HG02571 (cell line): Measurements from ENCODE around the gene NDST4.

Source experiments
- ATAC-seq: cut with Tn5 transposase; IDR thresholded peaks from one replicate; pipeline ENCODE4 v1.9.1; 2021; ENCODE audit warnings: mild to moderate bottlenecking, moderate library complexity; ENCODE audit not compliant: unreplicated experiment

The NDST4 gene

DNA sequence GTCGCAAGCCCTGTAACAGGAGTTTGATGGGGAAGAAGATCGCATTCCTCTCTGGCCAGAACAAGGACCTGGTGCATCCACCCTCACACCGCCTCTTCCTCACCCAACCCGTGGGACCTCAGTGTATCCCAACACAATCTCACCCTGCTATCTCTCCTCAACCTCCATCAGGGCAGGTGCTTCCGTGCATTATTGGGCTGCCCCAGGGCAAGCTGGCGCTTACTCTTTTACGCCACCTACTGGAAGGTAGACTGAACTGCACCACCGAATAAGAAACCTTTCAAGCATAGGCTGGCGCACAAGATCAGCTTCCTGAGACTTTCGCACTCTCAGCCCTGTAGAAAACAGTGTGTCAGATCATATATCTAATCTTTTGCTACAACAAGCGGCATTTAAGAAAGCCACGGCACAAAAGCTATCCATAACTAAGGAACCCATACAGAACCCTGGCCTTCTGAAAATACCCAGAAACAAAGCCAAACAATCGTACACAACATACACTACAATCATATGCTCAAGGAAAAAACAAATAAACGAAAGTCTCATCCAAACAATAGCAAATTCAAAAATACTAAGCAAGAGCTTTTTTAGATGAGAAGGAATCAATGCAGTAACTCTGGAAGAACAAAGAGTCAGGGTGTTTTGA, 305.5 kb downstream of the NDST4 start:
- ATAC-seq = peak; percentile 98

DNA sequence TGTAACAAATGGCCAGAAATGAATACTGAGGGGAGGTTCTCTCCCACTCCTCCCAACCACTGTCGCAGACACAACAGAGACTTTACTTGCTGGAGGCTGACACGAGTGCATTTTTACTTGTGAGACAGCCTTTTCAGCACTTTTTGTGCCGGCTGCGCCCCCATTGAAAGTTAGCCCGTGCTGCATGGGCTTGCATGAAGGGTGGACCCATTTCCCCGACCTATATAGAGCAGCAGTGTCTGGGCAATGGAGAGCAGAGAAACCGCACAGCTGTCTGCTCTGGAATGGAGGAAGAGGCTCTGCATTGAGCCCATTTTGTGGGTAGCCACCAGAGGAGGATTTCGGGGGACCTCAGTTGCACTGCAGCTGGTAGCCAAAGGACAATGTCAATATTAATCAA, 306.1 kb downstream of the NDST4 start:
- peak; percentile 25 for ATAC-seq

DNA sequence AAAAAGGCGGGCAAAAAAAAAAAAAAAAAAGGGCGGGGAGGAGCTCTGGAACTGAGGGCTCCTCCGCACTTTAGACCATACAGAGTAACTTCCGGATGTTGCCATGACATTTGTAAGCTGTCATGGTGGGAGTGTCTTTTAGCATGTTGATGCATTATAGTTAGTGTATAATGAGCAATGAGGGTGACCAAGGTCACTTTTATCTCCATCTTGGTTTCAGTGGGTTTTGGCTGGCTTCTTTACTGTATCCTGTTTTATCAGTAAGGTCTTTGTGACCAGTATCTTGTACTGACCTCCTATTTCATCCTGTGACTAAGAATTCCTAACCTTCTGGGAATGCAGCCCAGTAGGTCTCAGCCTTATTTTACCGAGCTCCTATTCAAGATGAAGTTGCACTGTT, 321.4 kb downstream of the NDST4 start:
- ATAC-seq = no peak

DNA sequence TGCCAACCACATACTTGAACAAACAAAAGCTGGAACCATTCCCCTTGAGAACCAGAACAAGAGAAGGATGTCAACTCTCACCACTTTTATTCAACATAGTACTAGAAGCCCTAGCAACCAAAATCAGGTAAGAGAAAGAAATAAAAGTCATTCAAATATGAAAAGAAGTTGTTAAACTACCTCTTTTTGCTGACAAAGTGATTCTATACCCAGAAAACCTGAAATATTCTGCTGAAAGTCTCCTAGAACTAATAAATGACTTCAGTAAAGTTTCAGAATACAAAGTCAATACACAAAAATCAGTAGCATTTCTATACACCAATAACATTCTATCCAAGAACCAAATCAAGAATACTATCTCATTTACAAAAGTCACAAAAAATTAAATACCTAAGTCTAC, 327.9 kb downstream of the NDST4 start:
- no peak for ATAC-seq

DNA sequence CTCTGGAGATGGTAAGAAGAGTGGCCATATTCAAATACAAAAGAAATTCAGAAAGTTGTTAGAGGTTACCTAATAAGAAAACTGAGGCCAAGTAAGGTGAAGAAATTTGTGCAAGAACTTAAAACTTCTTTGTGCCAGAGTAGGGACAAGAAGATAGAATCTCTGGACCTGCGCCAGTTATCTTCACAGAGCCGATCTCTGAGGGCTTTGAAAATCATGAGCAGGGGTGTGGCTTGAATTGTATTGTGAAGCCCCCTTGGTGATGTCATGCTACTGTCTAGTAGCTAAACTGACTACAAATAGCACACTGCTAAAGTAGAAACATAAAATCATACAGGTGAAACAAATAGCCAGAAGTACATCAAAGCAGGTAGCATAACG, 330.2 kb downstream of the NDST4 start:
- no peak for ATAC-seq

DNA sequence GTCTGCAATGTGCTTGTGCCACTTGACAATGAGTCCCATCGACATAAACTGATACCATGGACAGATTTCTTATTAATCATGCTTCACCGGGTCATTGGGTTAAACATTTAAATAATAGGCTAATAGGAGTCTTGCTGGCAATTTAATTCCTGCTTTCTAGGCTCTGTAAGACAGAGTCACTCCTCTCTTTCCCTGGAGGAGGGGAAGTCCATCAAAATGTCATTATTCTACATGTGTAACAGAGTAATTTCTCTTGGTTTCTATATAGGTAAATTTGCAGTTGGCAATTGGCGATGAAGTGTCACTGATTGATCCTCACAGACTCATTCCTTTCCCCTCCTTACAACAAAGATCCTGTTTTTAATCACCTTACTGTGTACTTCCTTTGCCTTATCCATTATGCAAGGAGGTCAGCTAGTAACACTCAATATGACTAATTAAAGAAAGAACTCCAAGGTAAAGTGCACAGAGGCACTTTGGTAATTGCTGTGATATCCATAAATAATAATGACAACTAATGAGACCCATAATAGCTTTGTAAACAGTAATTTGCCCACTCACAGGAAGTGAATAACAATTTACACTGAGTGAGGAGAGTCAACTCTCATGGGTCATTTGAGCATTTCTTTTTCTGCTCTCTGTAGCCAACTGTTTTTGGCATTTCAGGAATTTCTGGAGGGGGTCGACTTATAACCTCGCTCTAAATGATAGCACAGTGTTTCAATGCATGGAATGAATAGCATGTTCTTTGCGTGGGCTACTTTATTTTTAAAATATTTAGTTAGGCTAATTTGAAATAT, 330.8 kb downstream of the NDST4 start:
- no peak for ATAC-seq

DNA sequence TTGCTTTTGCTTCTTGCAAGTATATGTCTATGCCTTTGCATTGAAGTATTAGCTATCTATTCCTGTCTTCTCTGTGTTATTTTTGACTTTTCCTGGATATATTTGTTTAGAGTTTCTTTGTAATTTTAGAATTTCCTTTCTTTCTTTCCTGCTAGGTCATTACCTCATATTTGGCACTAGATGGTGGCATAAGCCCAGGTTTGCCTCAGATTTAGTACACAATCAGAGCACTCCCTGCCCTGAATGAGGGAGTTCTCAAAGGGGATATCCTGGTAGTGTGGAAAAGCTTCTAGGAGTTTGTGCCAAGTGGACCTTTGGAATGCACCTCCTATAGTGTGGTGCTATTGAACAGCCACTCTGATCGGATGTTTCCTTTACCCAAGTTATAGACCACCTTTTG, 333.2 kb downstream of the NDST4 start:
- ATAC-seq = no peak
